Right lobe of liver (tissue), 4 donors: ENCODE results near the gene DHX38.

Source experiments
- POLR2A ChIP-seq: fragments of 450-650 bp; IDR thresholded peaks from one replicate; pipeline ENCODE4 v1.6.1; 2017; ENCODE audit warnings: antibody characterized with exemption, mild to moderate bottlenecking
- TF ChIP-seq, protein P1 (sequence below), 4 donors: fragments of 200-600 bp in 3 of 4; fragments of 450-650 bp in 1 of 4; IDR thresholded peaks; one replicate each; pipeline versions ENCODE4 v1.5.1 to v1.8.0; 2016 to 2022; ENCODE audit warnings: antibody characterized with exemption in 4 of 4, mild to moderate bottlenecking in 2 of 4
- donor health status: DM: no; HTN: no; CAD: no.
- donor health status: DM: no; HTN: no; CAD: no.
- donor health status: DM: no; HTN: yes; CAD: no.

DNA sequence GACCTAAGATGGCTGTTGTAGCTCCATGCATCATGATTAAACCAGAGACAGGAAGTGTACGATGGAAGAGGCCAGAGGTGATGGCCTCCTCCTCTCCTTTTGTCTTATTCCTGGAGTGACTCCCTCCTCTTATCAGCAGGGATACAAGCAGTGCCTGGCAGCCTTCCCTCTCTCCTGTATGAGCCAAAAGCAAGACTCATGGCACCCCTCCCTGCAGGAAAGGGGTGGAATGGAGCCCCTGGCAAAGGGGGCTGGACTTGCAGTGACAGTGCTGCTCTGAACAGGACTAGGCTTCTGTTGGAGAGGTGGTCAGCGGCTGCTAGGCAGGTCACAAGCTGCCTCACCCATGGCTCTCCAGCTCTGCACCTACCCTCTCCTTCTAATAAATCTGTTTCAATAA is 8.6 kb upstream of the DHX38 start:
- TF ChIP-seq, protein P1, sequence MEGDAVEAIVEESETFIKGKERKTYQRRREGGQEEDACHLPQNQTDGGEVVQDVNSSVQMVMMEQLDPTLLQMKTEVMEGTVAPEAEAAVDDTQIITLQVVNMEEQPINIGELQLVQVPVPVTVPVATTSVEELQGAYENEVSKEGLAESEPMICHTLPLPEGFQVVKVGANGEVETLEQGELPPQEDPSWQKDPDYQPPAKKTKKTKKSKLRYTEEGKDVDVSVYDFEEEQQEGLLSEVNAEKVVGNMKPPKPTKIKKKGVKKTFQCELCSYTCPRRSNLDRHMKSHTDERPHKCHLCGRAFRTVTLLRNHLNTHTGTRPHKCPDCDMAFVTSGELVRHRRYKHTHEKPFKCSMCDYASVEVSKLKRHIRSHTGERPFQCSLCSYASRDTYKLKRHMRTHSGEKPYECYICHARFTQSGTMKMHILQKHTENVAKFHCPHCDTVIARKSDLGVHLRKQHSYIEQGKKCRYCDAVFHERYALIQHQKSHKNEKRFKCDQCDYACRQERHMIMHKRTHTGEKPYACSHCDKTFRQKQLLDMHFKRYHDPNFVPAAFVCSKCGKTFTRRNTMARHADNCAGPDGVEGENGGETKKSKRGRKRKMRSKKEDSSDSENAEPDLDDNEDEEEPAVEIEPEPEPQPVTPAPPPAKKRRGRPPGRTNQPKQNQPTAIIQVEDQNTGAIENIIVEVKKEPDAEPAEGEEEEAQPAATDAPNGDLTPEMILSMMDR (IDR thresholded peaks at IDR 0.05), result no peak
- no peak for TF ChIP-seq POLR2A
